Trophoblast cell (in vitro differentiated cells and primary cell): ENCODE results near the gene ANKS1B.

ENCODE experiments used
- DNase-seq, 2 donors: peaks; one replicate each; pipeline ENCODE4 v3.0.0-alpha.2; 2016
- H2AFZ ChIP-seq: 2 replicates; pipeline ENCODE4 v1.6.1; 2013; ENCODE audit warnings: low read length, moderate library complexity, mild to moderate bottlenecking; ENCODE audit not compliant: insufficient read depth, poor library complexity
- H2AK5ac ChIP-seq: 2 replicates; pipeline ENCODE4 v1.6.1; 2013; ENCODE audit warnings: mild to moderate bottlenecking, low read length
- H2BK120ac ChIP-seq: 2 replicates; pipeline ENCODE4 v1.6.1; 2013; ENCODE audit warnings: low read length, mild to moderate bottlenecking, moderate library complexity; ENCODE audit not compliant: insufficient read depth, poor library complexity
- H2BK12ac ChIP-seq: 2 replicates; pipeline ENCODE4 v1.6.1; 2013; ENCODE audit warnings: mild to moderate bottlenecking, low read length, moderate library complexity
- H2BK5ac ChIP-seq: 2 replicates; pipeline ENCODE4 v1.6.1; 2013; ENCODE audit warnings: low read length, low read depth, moderate library complexity, mild to moderate bottlenecking; ENCODE audit not compliant: poor library complexity
- H3K14ac ChIP-seq: 2 replicates; pipeline ENCODE4 v1.6.1; 2013; ENCODE audit warnings: mild to moderate bottlenecking, low read length
- H3K18ac ChIP-seq: 2 replicates; pipeline ENCODE4 v1.6.1; 2013; ENCODE audit warnings: mild to moderate bottlenecking, low read length
- H3K23ac ChIP-seq: 2 replicates; pipeline ENCODE4 v1.6.1; 2013; ENCODE audit warnings: low read length
- H3K27ac ChIP-seq: 2 replicates; pipeline ENCODE4 v1.5.1; 2013; ENCODE audit warnings: low read depth, mild to moderate bottlenecking, inconsistent platforms, low read length, moderate library complexity
- H3K27me3 ChIP-seq: 2 replicates; pipeline ENCODE4 v1.6.1; 2013; ENCODE audit warnings: inconsistent platforms, mild to moderate bottlenecking, low read length, moderate library complexity; ENCODE audit not compliant: insufficient read depth
- H3K36me3 ChIP-seq, 2 experiments: 1 replicate in 1 of 2; 2 replicates in 1 of 2; pipeline ENCODE4 v1.6.1; 2013; ENCODE audit warnings: low read length in 2 of 2, mild to moderate bottlenecking in 2 of 2, moderate library complexity in 1 of 2; ENCODE audit not compliant: insufficient read depth in 2 of 2, control insufficient read depth in 1 of 2
- H3K4ac ChIP-seq: 2 replicates; pipeline ENCODE4 v1.6.1; 2013; ENCODE audit warnings: low read depth, mild to moderate bottlenecking, low read length, moderate library complexity
- H3K4me1 ChIP-seq, 2 experiments: 1 replicate in 1 of 2; 2 replicates in 1 of 2; pipeline ENCODE4 v1.6.1; 2013; ENCODE audit warnings: low read length in 2 of 2, mild to moderate bottlenecking in 2 of 2, moderate library complexity in 1 of 2; ENCODE audit not compliant: insufficient read depth in 2 of 2, control insufficient read depth in 1 of 2
- H3K4me2 ChIP-seq: 2 replicates; pipeline ENCODE4 v1.6.1; 2013; ENCODE audit warnings: inconsistent platforms, mild to moderate bottlenecking, low read length, moderate library complexity
- H3K4me3 ChIP-seq: 2 replicates; pipeline ENCODE4 v1.5.1; 2013; ENCODE audit warnings: mild to moderate bottlenecking, low read depth, low read length, inconsistent platforms
- H3K79me1 ChIP-seq: one replicate; pipeline ENCODE4 v1.6.1; 2013; ENCODE audit warnings: low read length
- H3K79me2 ChIP-seq: 2 replicates; pipeline ENCODE4 v1.6.1; 2013; ENCODE audit warnings: low read length, mild to moderate bottlenecking; ENCODE audit not compliant: control insufficient read depth, insufficient read depth, poor library complexity
- H3K9ac ChIP-seq: 2 replicates; pipeline ENCODE4 v1.6.1; 2013; ENCODE audit warnings: mild to moderate bottlenecking, low read length
- H3K9me3 ChIP-seq: 2 replicates; pipeline ENCODE4 v1.6.1; 2013; ENCODE audit warnings: low read depth, mild to moderate bottlenecking, control low read depth, inconsistent platforms, low read length; ENCODE audit not compliant: insufficient read depth
- H4K12ac ChIP-seq: 2 replicates; pipeline ENCODE4 v1.6.1; 2013; ENCODE audit warnings: low read depth, mild to moderate bottlenecking, low read length, moderate library complexity
- H4K8ac ChIP-seq: 2 replicates; pipeline ENCODE4 v1.6.1; 2013; ENCODE audit warnings: low read depth, mild to moderate bottlenecking, low read length, moderate library complexity
- H4K91ac ChIP-seq: one replicate; pipeline ENCODE4 v1.6.1; 2013; ENCODE audit warnings: low read depth, mild to moderate bottlenecking, low read length, moderate library complexity
- WGBS: extraction: QIAGEN DNeasy Blood & Tissue Kit; methylation state at CpG from one replicate; pipeline ENCODE4 v1.1.7; 2013; ENCODE audit warnings: missing lambda C conversion rate; ENCODE audit not compliant: insufficient read length, insufficient coverage; ENCODE audit errors: extremely low coverage; 5-methylcytosine and 5-hydroxymethylcytosine counted together

Gene ANKS1B

DNA sequence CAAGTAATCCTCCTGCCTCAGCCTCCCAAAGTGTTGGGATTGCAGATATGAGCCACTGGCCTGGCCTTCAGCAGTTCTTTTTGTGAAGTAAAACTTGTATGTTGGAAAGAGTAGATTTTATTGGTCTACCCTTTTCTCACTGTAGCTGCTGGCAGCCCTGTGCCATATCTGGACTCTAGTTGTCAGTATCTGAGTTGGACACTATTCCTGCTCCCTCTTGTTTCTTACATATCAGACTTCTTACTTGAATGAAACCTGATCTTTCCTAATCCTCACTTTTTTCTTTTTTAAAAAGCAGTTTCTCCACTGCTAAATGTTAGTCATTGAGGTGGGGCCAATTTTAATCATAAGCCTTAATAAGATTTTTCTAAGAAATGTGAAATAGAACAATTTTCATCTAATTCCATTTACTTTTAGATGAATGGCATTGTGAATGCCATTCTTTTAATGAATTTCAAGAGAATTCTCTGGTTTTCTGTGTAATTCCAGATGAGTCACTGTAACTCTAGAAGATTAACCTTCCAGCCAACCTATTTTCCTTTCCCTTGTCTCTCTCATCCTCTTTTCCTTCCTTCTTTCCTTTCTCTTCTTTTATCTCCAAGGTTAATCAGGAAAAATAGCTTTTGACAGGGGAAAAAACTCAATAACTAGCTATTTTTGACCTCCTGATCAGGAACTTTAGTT lies 1250.9 kb downstream of the ANKS1B start:
- no peak overlapping the region for H2BK12ac ChIP-seq
- no peak overlapping the region for H4K12ac ChIP-seq
- no peak overlapping the region for H2AFZ ChIP-seq

GRCh38 chr12:98730412-98730811 lies 1254.3 kb downstream of the ANKS1B start:
- Histone ChIP-seq H2BK120ac (no peak overlapping the region), H2BK12ac (no peak overlapping the region), H3K9me3 (no peaks in the 10 kb centered on the region), H2BK5ac (no peak overlapping the region), H3K79me1 (no peaks in the 10 kb centered on the region), H4K8ac (no peak overlapping the region), H3K23ac (no peak overlapping the region), H4K12ac (no peak overlapping the region), H3K14ac (no peak overlapping the region), H2AK5ac (no peak overlapping the region), H2AFZ (no peak overlapping the region), H3K4me2 (no peak overlapping the region), H3K79me2 (no peaks in the 10 kb centered on the region), H3K4me3 (no peak overlapping the region), H3K27me3 (no peaks in the 10 kb centered on the region), H3K18ac (no peak overlapping the region), H3K27ac (no peak overlapping the region), H4K91ac (no peak overlapping the region), H3K36me3 (peaks cover 13 to 29% of the 10 kb centered on the region in 2 experiments), H3K9ac (no peak overlapping the region), H3K4me1 (no peaks in the 10 kb centered on the region), H3K4ac (no peak overlapping the region)
- no peak for DNase-seq

More for the DNA sequence above, 1250.9 kb downstream of the ANKS1B start:
- Histone ChIP-seq H3K4me2 (no peak overlapping the region), H2BK120ac (no peak overlapping the region), H2BK5ac (no peak overlapping the region), H3K4ac (no peak overlapping the region), H2AK5ac (no peak overlapping the region), H3K36me3 (peaks cover 7 to 21% of the 10 kb centered on the region in 2 experiments), H3K9ac (no peak overlapping the region), H3K18ac (no peak overlapping the region), H3K27ac (no peak overlapping the region), H3K4me1 (no peaks in the 10 kb centered on the region), H4K8ac (no peak overlapping the region), H3K79me2 (no peaks in the 10 kb centered on the region), H3K9me3 (no peaks in the 10 kb centered on the region), H3K27me3 (no peaks in the 10 kb centered on the region), H3K79me1 (no peaks in the 10 kb centered on the region), H3K4me3 (no peak overlapping the region), H3K23ac (no peak overlapping the region), H3K14ac (no peak overlapping the region), H4K91ac (no peak overlapping the region)
- DNase-seq = no peak

DNA sequence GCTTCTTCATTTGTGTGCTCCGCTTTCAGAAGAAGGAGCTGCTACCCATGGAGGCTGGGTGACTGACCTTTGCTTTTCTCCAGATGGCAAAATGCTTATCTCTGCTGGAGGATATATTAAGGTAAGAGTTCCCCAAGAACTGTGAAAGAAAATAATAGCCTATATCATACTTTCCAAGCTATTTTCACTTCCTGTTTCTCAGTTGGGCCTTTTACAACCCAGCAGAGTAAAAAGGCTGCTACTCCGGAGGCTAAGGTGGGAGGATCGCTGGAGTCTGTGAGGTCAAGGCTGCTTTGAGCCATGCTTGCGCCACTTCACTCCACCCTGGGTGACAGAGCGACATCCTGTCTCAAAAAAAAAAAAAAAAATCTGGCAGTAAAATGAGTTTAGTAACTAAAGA lies 1257.5 kb downstream of the ANKS1B start:
- H3K27ac ChIP-seq = no peak overlapping the region
- no peak overlapping the region for H2AK5ac ChIP-seq
- no peaks in the 10 kb centered on the region for H3K79me1 ChIP-seq
- no peak overlapping the region for H3K23ac ChIP-seq
- H3K4ac ChIP-seq = no peak overlapping the region
- no peaks in the 10 kb centered on the region for H3K9me3 ChIP-seq
- H4K91ac ChIP-seq = no peak overlapping the region
- DNase-seq = no peak
- H3K27me3 ChIP-seq = no peaks in the 10 kb centered on the region
- no peak overlapping the region for H3K9ac ChIP-seq
- H3K36me3 ChIP-seq = peaks cover 13 to 34% of the 10 kb centered on the region in 2 experiments
- no peak overlapping the region for H4K8ac ChIP-seq
- H3K4me2 ChIP-seq = no peak overlapping the region
- H3K79me2 ChIP-seq = no peaks in the 10 kb centered on the region
- no peak overlapping the region for H3K4me3 ChIP-seq
- H4K12ac ChIP-seq = no peak overlapping the region
- H2BK120ac ChIP-seq = no peak overlapping the region
- no peak overlapping the region for H3K18ac ChIP-seq
- no peak overlapping the region for H2AFZ ChIP-seq
- no peak overlapping the region for H2BK12ac ChIP-seq
- WGBS = no CpG with 5 or more reads among the region's 5 CpGs
- no peak overlapping the region for H2BK5ac ChIP-seq
- H3K4me1 ChIP-seq = no peaks in the 10 kb centered on the region
- no peak overlapping the region for H3K14ac ChIP-seq

DNA sequence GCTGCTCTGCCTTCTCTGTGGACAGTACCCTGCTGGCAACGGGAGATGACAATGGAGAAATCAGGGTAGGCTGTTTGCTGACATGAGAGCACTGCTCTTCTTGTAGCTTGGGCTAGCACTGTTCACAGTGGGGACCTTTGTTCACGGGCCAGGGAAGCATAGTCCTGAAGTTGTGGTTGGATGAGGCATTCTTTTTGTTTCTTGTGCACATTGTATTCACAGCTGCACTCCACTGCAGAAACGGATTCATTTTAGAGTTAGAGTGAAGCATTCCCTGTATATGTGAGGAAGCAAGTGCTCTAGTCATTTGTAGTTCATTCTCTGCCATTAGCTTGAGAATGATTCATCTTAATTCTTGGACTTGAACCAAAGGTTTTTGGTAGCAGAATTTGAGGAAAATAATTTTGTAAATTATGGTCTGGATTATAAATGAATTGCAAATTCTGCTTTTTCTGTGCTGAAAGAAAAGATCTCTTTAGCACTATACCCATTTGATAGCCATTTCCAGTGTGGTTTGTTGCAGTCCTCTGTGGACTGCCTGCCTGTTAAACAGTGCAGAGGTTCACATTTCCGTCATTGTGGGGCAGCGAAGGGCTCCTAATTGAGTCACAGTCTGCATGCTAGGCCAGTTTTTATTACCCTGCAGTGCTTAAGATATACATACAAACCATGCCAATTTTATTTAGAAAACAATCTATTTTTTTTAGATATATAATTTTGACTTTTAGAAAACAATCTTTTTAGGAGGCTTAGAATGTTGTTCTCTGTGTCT lies 1259.1 kb downstream of the ANKS1B start:
- Histone ChIP-seq H2BK120ac (no peak overlapping the region), H3K79me2 (no peaks in the 10 kb centered on the region), H4K91ac (no peak overlapping the region), H3K4me2 (no peak overlapping the region), H4K12ac (no peak overlapping the region), H3K4me1 (no peaks in the 10 kb centered on the region), H2BK12ac (no peak overlapping the region), H3K14ac (no peak overlapping the region), H2AK5ac (no peak overlapping the region), H4K8ac (no peak overlapping the region), H3K4ac (no peak overlapping the region), H3K18ac (no peak overlapping the region), H3K4me3 (no peak overlapping the region), H2BK5ac (no peak overlapping the region), H3K9ac (no peak overlapping the region), H3K79me1 (no peaks in the 10 kb centered on the region), H3K27me3 (no peaks in the 10 kb centered on the region), H3K27ac (no peak overlapping the region), H3K9me3 (no peaks in the 10 kb centered on the region), H3K36me3 (peaks cover 11 to 27% of the 10 kb centered on the region in 2 experiments), H3K23ac (no peak overlapping the region), H2AFZ (no peak overlapping the region)
- WGBS = no CpG with 5 or more reads among the region's 5 CpGs
- DNase-seq = peak; percentile 14 to 28
